Glomerular endothelial cell (primary cell): Measurements from ENCODE around the gene UGT2A3. TPM values are rescaled to one million over a fixed set of nuclear protein-coding genes. Genes with fewer than 3 reads are reported as not detected.

Experiments
- DNase-seq: peaks from one replicate; pipeline ENCODE4 v3.0.0-alpha.2; 2011; ENCODE audit warnings: low read depth, low spot score; ENCODE audit errors: extremely low read depth
- total RNA-seq: library from RNA; depleted of rRNA; stranded (reverse); fragments of >200 nt; gene quantifications from 2 replicates; pipeline ENCODE4 v1.2.3, GENCODE V29; 2015

Gene UGT2A3
- total RNA-seq, 1 donor from 2014 or later, result not detected

GRCh38 chr4:68917016-68917415, 34.6 kb downstream of the UGT2A3 start:
- no peak for DNase-seq

GRCh38 chr4:68912807-68913206, 38.8 kb downstream of the UGT2A3 start:
- no peak for DNase-seq

- no peak for DNase-seq
These were observed 42.2 kb downstream of the UGT2A3 start for GRCh38 chr4:68909385-68909784.

- DNase-seq, result no peak
These were observed 43.6 kb downstream of the UGT2A3 start for GRCh38 chr4:68907788-68908700.

GRCh38 chr4:68907245-68907644, 44.4 kb downstream of the UGT2A3 start:
- no peak for DNase-seq

- DNase-seq, result no peak
These were observed 44.8 kb downstream of the UGT2A3 start for GRCh38 chr4:68906780-68907137.

GRCh38 chr4:68905939-68906779, 45.4 kb downstream of the UGT2A3 start:
- no peak for DNase-seq

DNA sequence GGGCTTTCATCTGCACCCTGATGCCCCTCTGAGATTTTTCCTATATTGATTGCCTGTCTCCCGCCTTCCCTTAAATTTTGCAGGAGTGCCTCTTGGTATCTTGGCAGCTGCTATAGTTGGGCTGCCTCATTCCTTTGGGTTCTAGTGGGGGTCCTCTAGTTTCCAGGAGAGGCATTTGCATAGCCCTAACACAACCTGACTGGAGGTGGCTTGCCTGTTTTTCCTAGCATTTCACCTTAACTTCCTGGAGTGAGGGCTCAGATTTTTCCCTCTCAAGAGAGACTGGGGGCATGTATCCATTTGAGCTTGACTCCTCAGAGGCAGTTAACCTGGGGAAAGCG, 46.0 kb downstream of the UGT2A3 start:
- no peak for DNase-seq

DNA sequence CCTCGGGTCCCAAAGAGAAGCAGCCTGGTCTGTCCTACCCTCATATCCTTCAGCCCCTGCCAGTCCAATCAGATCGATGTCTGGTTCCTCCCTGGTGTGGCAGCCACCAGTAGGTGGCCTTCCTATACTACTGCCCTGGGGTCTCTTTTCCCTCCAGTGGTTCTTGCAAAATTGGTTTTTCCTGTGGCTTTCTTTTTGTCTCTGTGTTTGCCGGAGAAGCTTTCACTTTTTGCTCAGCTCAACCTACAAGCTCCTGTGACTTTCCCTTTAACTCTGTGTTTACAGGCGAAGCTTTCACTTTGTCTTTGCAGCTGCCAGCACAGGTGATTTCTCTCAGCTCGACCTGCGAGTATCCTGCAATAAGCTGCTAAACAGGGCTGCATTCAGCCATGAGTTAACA, 46.8 kb downstream of the UGT2A3 start:
- DNase-seq, result no peak

- no peak for DNase-seq
These were observed 54.9 kb downstream of the UGT2A3 start for GRCh38 chr4:68896749-68897148.

GRCh38 chr4:68895561-68896198, 55.9 kb downstream of the UGT2A3 start:
- DNase-seq, result no peak

DNA sequence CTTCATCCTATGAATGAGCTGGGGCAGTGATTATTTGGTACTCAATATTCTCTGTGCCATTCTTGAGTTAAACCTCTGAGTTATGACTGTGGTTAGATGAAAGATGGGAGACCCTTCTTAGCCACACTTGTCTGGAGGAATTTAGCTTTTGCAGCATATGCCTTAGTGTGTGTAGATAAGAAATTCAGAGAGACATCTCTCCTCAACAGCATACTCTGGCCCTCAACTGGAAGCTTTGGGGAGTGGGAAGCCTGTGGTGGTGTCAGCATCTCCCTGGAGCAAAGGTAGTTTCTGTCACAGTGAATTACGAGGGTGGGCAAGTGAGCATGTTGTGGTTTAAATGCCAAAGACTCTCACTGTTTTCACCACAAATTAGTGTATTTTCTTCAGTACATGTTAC, 58.7 kb downstream of the UGT2A3 start:
- no peak for DNase-seq

DNA sequence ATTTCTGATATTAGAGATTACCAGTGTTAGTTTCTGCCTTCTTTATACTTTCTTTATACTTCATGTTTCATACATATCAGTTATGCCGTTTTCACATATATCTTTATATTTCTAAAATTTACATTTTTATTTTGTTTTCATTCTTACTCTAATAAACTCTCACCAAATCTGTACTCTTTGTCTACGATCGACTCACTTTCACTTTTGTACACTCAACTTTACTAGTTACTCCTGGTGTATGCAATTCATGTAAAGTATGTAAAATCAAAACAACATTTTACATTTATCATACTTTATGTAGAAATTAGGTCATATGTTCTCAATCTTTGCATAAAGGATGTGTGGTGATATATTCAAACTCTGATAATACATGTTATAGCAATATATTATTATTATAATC, 59.9 kb downstream of the UGT2A3 start:
- DNase-seq, result no peak

- DNase-seq, result no peak
These were observed 66.1 kb downstream of the UGT2A3 start for GRCh38 chr4:68885545-68885944.

- no peak for DNase-seq
These were observed 67.7 kb downstream of the UGT2A3 start for GRCh38 chr4:68883870-68884269.

Other genes with a start within 250 kb of the UGT2A3 start
- not detected in 2 replicates for gene UGT2B10, start 135.8 kb downstream of the UGT2A3 start, total RNA-seq
- gene UGT2B7, start 144.7 kb upstream of the UGT2A3 start, total RNA-seq, result 2.2 and 2.7 TPM in 2 replicates